ENCODE data around the gene MTUS2.

The MTUS2 gene

DNA sequence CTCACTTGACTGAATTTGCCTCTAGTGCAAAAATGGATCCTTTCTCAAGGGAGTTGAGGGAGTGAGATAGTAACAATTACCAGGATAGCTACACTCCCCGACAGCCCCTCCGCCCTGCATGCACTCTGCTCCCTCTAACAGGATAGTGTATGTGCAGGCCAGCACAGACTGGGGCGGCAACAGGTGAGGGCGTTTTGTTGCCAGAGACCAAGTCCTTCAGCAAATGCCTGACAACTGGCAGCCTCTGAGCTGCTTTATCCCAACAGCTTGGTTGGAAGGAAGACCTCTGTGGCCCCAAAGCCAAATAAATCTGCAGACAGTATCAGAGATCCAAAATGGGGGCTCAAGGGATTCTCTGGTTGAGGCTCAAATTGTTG lies 688.7 kb downstream of the MTUS2 start:
- Histone ChIP-seq H3K36me3 (ENCODE audit: low read length) (no peaks in the 10 kb centered on the region; the same call in 1 of the 2 replicates), H3K4me3 (ENCODE audit: insufficient read depth, low read length, poor library complexity, severe bottlenecking) (no peak overlapping the region), H3K79me2 (ENCODE audit: insufficient read depth, low read length) (no peaks in the 10 kb centered on the region), H3K9ac (ENCODE audit: low read length) (no peak overlapping the region), H2AFZ (ENCODE audit: low read depth, low read length, severe bottlenecking) (no peak overlapping the region), H3K9me2 (replicated peaks; ENCODE audit: insufficient read depth, low read length) (no peaks in the 10 kb centered on the region), H3K27me3 (ENCODE audit: low read length) (no peaks in the 10 kb centered on the region), H3K27ac (ENCODE audit: low read depth, low read length) (no peak overlapping the region), H3K9me3 (ENCODE audit: insufficient read depth, low read length) (no peaks in the 10 kb centered on the region), H4K20me1 (ENCODE audit: low read depth, low read length) (no peaks in the 10 kb centered on the region; the same call in 1 of the 2 replicates), H3K4me2 (ENCODE audit: low read depth, low read length, poor library complexity, severe bottlenecking) (no peak overlapping the region), H3F3A (ENCODE audit: insufficient read depth) (peaks cover 10% of the 10 kb centered on the region)
- TF ChIP-seq EZH2phosphoT487 (conservative IDR thresholded peaks at IDR 0.05; ENCODE audit: low read length), result no peak
- TF ChIP-seq, protein P1, sequence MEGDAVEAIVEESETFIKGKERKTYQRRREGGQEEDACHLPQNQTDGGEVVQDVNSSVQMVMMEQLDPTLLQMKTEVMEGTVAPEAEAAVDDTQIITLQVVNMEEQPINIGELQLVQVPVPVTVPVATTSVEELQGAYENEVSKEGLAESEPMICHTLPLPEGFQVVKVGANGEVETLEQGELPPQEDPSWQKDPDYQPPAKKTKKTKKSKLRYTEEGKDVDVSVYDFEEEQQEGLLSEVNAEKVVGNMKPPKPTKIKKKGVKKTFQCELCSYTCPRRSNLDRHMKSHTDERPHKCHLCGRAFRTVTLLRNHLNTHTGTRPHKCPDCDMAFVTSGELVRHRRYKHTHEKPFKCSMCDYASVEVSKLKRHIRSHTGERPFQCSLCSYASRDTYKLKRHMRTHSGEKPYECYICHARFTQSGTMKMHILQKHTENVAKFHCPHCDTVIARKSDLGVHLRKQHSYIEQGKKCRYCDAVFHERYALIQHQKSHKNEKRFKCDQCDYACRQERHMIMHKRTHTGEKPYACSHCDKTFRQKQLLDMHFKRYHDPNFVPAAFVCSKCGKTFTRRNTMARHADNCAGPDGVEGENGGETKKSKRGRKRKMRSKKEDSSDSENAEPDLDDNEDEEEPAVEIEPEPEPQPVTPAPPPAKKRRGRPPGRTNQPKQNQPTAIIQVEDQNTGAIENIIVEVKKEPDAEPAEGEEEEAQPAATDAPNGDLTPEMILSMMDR (IDR thresholded peaks at IDR 0.05; ENCODE audit: insufficient read depth, low read length, poor library complexity, severe bottlenecking), result no peak

DNA sequence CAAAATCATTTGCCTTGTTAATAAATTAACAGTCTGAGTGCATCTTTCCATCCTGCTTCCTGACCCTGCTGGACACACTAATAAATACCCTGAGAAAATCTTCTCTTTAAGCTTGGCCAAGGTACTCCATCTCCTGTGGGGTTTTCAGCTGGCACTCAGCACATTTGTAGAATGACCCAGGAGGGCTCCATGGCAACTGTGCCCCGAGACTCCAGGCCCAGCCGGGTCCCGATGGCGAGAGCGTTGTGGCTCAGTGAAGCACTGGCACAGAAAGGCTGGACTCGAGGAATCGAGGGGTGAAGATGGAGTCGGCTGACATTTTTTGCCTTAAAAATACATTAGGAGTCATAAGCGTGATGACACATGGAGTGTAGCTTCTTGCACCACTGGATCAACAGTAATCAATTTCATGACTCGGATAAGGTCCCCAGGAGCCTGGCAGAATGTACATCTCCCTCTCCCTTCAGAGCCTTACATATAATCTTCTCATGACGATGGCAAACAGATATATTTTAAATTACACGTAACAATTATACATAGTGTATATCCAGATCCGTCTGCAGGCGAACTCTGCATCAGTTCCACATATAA lies 690.0 kb downstream of the MTUS2 start:
- H3K79me2 ChIP-seq (ENCODE audit: insufficient read depth, low read length), result no peaks in the 10 kb centered on the region
- no peaks in the 10 kb centered on the region; the same call in 1 of the 2 replicates for H4K20me1 ChIP-seq (ENCODE audit: low read depth, low read length)
- H3K27ac ChIP-seq (ENCODE audit: low read depth, low read length), result no peak overlapping the region
- no peak overlapping the region for H3K4me2 ChIP-seq (ENCODE audit: low read depth, low read length, poor library complexity, severe bottlenecking)
- no peak for TF ChIP-seq EZH2phosphoT487 (conservative IDR thresholded peaks at IDR 0.05; ENCODE audit: low read length)
- TF ChIP-seq, protein P1 (IDR thresholded peaks at IDR 0.05; ENCODE audit: insufficient read depth, low read length, poor library complexity, severe bottlenecking), result no peak
- no peak overlapping the region for H3K9ac ChIP-seq (ENCODE audit: low read length)
- no peaks in the 10 kb centered on the region for H3K9me2 ChIP-seq (replicated peaks; ENCODE audit: insufficient read depth, low read length)
- H3F3A ChIP-seq (ENCODE audit: insufficient read depth), result peaks cover 10% of the 10 kb centered on the region
- no peak overlapping the region for H2AFZ ChIP-seq (ENCODE audit: low read depth, low read length, severe bottlenecking)
- H3K4me3 ChIP-seq (ENCODE audit: insufficient read depth, low read length, poor library complexity, severe bottlenecking), result no peak overlapping the region
- H3K36me3 ChIP-seq (ENCODE audit: low read length), result no peaks in the 10 kb centered on the region; the same call in 1 of the 2 replicates
- H3K27me3 ChIP-seq (ENCODE audit: low read length), result no peaks in the 10 kb centered on the region
- no peaks in the 10 kb centered on the region for H3K9me3 ChIP-seq (ENCODE audit: insufficient read depth, low read length)

DNA sequence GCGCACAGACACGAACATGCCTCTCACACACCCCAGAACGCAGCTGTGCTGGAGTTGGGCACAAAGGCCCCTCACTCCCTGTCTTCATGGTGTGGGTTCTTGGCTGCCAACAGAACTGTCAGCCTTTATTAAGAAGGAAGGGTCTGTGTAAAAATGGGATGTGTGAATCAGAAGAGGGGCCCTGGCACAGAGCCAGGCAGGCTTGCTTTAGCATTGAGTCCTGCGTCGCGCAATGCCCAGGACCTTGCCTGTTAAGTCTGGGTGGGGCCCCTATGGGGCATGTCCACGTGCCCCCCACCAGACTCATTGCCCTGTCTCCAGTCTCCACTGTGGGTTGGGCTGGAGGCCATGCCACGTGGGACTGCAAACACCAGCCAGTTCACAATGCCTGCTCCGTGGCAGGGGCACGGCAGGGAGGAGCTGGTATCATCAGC lies 690.5 kb downstream of the MTUS2 start:
- Histone ChIP-seq H3K27me3 (ENCODE audit: low read length) (no peaks in the 10 kb centered on the region), H3K9me3 (ENCODE audit: insufficient read depth, low read length) (no peaks in the 10 kb centered on the region), H2AFZ (ENCODE audit: low read depth, low read length, severe bottlenecking) (no peak overlapping the region), H3K4me2 (ENCODE audit: low read depth, low read length, poor library complexity, severe bottlenecking) (no peak overlapping the region), H3K36me3 (ENCODE audit: low read length) (no peaks in the 10 kb centered on the region; the same call in 1 of the 2 replicates), H3K9me2 (replicated peaks; ENCODE audit: insufficient read depth, low read length) (no peaks in the 10 kb centered on the region), H3K27ac (ENCODE audit: low read depth, low read length) (no peak overlapping the region), H3K4me3 (ENCODE audit: insufficient read depth, low read length, poor library complexity, severe bottlenecking) (no peak overlapping the region), H3K9ac (ENCODE audit: low read length) (no peak overlapping the region), H3K79me2 (ENCODE audit: insufficient read depth, low read length) (no peaks in the 10 kb centered on the region), H3F3A (ENCODE audit: insufficient read depth) (peaks cover 10% of the 10 kb centered on the region), H4K20me1 (ENCODE audit: low read depth, low read length) (no peaks in the 10 kb centered on the region; the same call in 1 of the 2 replicates)
- TF ChIP-seq, protein P1 (IDR thresholded peaks at IDR 0.05; ENCODE audit: insufficient read depth, low read length, poor library complexity, severe bottlenecking), result no peak
- TF ChIP-seq EZH2phosphoT487 (conservative IDR thresholded peaks at IDR 0.05; ENCODE audit: low read length), result no peak

Measured in SU-DHL-6 (cell line).